Activated CD4-positive, alpha-beta T cell treated with anti-CD3 and anti-CD28 coated beads, Interleukin-2, amount 50 U/mL, for 48 hours (primary cell): ENCODE measurements around the gene BAZ1B.
"Not testable (repeated sequence)": the region's sequence is repeated elsewhere in the genome, so short reads cannot be mapped to it uniquely, and the experiment has no call there.

Experiments used
- DNase-seq, 2 experiments: peaks; one replicate each; pipeline ENCODE4 v3.0.0-alpha.2; 2020

The BAZ1B gene

DNA sequence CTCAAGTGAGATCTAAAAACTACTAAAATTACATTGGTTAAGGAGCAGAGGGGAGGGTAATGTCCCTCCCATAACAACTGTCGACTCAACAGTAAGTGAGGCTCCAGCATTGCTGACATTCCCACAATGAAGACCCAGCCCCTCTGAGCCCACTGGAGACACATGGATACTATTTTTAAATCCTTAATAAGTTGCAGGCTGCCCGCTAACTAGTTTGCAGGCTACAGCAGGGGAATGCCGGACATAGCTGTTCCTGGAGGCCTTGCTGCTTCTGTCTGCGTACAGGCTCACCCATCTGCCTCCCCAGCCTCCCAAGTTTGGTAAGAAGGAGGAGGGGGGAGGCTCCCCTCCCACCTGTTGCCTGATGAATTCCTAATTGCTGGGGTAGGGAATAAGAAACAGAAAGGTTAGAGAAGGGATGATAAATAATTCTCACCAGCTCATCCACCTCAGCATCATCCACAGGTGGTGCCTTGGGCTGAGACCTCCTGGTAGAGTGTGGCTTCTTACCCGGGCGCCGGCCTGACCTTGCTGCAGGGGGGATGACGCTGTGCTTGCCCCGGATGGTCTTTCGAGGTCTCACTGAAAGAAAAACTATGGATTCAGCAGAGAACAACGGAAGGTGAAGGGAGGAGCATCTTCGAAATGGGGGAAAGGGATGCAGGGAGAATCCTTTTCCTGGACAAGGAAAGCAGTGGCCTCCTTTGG lies 78.4 kb downstream of the BAZ1B start:
- no peak for DNase-seq

- no peak for DNase-seq
Measured at GRCh38 chr7:73442903-73443500, 79.1 kb downstream of the BAZ1B start.

DNA sequence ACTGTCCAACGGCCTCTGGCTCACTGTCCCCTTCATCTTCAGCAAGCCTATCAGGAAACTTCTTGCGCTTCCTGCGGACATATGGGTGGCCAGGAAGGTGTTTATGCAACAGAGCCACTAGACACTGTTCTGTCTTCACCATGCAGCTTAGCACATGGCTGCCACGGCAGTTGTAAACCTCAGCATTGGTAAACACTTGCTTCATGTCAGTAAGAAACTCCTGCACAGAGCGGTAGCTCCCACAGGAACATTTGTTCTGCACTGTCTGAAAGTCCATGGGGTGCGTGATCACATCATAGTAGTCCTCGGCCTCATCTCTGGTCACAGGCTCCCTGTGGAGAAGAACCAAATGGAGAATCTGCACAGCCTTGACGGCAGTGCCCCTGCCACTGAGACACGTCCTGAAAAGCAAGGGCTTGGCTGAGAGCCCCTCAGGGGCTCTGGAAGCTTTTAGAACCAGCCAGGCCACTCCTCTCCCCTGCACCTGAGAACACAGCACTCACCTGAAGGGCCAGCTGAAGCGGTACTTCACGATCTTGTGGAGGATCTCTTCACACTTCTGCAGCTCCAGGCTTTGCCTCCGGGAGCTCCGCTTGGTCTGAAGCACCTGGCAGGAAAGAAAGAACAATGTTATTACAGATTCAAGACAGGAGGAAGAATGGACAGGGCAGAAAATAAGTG lies 79.7 kb downstream of the BAZ1B start:
- DNase-seq, result no peak

- DNase-seq, result no peak
Measured at GRCh38 chr7:73439410-73439704, 82.7 kb downstream of the BAZ1B start.

DNA sequence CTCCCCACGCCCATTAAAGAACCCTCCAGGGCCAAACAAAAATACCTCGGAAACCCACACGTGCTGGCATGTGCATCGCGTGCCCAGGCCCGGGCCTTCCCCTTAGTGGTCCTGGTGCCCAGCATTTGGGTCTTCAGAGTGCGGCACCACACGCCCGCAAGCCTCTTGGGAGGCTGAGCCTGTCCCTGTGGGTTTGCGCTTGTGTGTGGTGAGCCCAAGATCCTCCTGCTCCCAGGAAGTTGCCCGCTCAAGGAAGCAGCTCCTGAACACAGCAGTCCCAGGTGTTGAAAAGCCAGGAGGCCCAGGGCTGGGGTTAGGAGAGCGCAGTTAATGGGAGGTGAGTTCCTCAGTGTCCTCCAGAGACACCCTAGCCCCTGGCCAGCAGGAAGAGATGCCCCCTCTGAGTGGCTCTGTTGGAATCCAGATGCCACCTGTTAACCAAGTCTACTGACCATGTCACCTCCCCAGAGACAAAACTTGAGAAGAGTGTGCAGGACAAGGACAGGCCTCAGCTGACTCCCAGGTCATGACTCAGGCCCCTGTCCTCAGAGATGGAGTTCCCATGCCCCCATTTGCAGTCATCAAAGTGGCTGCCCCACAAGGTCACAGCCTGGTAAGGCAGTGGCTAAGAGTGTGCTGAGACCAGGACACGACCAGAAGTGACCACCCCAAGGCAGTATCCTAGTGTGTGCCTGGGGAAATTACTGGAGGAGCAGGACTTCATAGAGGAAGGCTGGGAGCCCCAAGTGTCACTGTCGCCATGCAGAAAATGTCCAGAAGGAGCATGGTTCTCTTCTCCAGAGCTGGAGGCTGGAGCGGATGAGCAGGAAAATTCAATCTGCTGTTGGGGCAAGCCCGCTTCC lies 83.3 kb downstream of the BAZ1B start:
- no peak for DNase-seq

DNA sequence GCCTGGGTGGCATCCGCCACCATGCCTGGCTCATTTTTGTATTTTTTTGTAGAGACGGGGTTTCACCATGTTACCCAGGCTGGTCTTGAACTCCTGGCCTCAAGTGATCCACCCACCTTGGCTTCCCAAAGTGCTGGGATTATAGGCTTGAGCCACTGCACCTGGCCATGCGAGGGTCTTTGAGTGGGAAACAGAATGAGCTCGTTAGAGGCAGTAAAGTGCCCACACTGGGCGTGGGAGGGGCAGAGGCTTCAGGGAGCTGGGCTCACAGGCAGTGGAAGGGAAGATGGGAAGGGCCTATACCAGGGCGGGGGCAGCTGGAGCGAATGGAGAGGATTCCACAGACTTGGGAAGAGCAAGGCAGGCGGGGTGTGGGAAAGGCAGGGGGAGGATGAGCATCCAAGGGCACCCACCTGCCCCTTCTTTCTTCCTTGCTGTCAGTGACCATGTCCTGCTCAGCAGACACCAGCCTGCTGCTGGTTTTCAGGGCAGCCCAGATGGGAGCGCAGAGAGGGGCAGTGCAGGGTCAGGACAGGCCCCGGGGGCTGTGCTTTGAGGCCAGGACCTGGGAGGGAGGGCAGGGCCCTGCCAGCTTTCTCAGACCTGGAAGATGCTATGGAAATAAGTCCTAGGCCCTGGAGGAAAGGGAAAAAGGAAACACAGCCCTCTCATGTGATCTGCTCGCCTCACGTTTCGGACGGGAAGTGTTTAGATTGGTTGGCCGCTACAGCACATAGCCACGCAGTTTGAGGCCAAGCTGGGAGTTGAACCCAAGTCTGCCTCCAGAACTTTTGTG lies 84.3 kb downstream of the BAZ1B start:
- no peak for DNase-seq

GRCh38 chr7:73437091-73437490 lies 85.0 kb downstream of the BAZ1B start:
- no peak for DNase-seq

DNA sequence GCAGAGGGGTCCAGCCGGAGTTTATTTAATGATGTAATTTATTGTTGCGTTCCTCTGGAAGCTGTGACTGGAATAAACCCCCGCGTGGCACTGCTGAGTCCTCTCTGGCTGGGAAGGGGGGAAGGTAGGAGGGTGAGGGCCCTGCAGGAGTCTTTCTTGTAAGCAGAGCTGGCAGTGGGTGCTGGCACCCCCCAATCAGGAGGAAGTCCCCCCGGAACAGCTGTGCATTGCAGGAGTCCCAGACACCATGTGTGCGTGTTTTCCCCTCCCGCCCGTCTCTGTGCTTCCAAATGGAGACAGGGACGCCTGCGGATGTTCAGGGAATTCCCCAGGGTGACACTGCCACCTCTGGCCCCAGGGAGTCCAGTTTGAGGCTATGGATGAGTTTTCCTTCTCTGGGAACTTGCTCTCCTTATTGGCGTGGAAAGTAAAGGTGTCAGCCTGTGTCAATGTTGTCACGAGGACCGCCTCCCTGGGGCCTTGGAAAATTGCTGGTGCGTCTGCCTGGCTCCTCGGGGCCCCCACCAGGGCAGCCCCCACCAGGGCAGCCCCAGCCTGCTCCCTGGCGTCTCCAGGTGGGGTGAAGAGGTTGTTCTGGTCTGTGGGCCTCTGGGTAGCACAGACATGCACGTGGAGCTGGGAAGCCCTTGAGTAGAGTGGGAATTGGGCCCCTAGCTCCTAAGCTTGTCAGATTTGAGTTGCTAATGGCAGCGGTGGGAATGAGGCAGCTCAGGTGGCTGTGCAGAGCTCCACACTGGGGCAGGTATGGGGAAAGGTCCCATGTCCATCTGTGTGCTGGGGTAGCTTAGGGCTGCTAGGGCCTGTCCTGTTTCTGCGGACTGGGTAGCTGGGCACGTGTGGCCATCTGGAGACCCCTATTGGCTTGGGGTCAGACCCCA lies 85.8 kb downstream of the BAZ1B start:
- no peak for DNase-seq

- DNase-seq, result no peak
Measured at GRCh38 chr7:73435471-73436009, 86.6 kb downstream of the BAZ1B start.

- DNase-seq, result no peak
Measured at GRCh38 chr7:73434701-73435069, 87.4 kb downstream of the BAZ1B start.

- DNase-seq, result peak in 1 of 2 experiments; percentile 16
Measured at GRCh38 chr7:73433924-73434700, 88.0 kb downstream of the BAZ1B start.

GRCh38 chr7:73432676-73433075 lies 89.4 kb downstream of the BAZ1B start:
- DNase-seq, result no peak

- no peak for DNase-seq
Measured at GRCh38 chr7:73431041-73431835, 90.9 kb downstream of the BAZ1B start.

- DNase-seq, result not testable (repeated sequence)
Measured at GRCh38 chr7:73430540-73430939, 91.6 kb downstream of the BAZ1B start.

DNA sequence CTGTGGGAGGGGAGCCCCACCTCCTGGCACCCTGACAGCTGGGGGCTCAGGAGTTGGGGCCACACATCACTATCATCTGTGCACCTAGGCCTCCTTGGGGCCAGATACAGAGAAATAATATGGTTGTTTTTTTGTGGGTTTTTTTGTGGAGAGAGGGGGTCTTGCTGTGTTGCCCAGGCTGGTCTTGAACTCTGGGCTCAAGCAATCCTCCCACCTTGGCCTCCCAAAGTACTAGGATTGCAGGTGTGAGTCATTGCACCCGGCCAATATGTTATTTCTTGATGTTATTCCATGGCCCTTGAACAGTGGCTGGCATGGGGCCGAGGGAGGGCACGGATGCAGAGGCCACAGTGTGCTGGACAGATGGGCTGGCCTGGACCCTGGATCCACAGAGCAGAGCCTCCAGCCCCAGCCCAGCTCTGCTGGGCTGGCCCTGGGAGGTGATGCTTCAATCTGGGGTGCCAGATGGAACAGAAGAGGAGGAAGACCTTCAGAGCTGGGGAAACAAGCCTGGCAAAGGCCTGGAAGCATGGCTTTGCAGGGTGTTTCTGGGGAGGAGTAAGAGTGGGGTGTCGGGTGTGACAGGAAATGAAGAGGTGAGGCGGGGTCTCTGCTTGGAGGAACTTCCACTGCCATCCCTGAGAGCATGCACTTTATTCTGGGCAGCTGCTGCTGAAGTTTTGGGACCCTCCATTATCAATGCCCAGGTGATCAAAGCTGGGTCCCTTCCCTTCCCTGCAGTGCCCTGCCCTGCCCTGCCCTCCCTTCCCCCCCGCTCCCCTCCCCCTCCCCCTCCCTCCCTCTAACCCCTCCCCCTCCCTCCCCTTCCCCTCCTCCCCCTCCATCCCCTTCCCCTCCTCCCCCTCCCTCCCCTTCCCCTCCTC lies 92.2 kb downstream of the BAZ1B start:
- DNase-seq, result no peak

DNA sequence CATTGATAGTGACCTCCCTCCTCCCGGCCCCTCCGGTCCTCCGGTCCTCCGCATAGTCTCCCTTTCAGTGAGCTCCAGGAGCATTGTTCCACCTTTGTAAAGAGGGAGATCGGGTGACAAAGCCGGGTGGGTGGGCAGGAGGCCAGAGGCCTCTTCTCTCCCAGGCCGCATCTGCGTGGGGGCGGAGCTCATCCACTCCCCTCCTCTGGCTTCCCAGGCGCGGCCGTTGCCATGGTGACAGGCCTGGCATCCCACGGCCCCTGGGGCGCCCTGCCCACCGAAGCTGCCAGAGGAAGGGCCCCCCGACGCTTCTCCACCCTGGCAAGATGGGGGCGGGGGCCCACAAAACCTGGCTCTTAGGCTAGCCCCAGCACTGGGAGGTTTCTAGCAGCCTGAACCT lies 92.9 kb downstream of the BAZ1B start:
- no peak for DNase-seq

- DNase-seq, result no peak
Measured at GRCh38 chr7:73427902-73428787, 93.9 kb downstream of the BAZ1B start.

- DNase-seq, result no peak
Measured at GRCh38 chr7:73426016-73426415, 96.1 kb downstream of the BAZ1B start.
